NCI-H446 treated with DMSO at 0.1 percent for 48 hours (cell line): Measurements from ENCODE around the gene HSPBP1.

Source experiments
- DNase-seq: peaks from one replicate; lab custom pipeline; 2025; lab: John Stamatoyannopoulos, UW

The HSPBP1 gene

DNA sequence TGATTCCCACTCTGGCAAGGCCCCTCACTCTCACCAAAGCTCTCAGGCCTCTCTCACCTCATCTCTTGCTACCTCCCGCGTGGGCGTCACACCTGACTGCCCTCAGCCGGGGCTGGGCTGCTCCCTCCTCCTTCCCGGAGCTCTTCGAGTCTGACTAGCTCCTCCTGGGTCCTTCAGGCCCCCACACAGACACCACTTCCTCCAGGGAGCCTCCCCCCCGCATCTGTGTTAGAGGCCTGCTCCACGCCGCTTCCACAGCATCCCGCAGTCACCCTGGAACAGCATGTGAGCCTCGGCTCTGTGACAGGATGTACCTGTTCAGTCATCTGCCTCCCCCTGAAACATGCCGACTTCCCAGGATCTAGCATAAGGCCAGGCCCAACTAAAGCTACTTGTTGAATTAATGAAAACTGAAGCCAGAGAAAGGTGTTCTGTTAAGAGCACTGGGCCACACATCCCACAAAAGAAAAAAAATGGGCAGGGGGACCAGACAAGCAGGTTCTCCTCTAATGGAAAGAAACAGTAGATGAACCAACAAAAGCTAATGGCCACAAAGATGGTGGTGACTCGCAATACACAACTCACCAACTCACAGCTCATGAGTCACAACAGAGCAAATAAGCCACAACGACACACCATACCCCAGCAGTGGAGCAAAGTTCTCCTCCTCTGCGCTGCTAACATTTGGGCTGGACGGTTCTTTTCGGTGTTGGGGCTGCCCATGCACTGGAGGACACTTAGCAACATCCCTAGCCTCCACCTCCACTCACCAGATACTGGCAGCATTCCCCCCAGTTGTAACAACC, 24.1 kb downstream of the HSPBP1 start:
- no peak for DNase-seq

DNA sequence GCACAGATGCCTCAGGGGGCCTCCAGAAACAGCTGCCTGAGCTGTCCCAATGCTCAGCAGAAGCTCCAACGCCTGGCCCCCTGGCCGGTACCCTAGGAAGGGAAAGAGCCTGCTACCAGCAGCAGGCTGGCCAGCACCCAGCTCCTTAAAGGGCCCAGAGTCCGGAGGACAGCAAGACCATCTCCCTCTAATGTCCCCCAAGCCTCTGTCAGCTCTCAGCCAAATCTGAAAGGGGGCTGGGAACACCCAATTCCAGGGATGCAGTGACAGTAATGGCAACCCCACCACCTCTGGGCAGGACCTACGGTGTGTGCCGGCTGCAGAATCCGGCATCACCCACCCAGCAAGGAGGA, 25.3 kb downstream of the HSPBP1 start:
- no peak for DNase-seq

DNA sequence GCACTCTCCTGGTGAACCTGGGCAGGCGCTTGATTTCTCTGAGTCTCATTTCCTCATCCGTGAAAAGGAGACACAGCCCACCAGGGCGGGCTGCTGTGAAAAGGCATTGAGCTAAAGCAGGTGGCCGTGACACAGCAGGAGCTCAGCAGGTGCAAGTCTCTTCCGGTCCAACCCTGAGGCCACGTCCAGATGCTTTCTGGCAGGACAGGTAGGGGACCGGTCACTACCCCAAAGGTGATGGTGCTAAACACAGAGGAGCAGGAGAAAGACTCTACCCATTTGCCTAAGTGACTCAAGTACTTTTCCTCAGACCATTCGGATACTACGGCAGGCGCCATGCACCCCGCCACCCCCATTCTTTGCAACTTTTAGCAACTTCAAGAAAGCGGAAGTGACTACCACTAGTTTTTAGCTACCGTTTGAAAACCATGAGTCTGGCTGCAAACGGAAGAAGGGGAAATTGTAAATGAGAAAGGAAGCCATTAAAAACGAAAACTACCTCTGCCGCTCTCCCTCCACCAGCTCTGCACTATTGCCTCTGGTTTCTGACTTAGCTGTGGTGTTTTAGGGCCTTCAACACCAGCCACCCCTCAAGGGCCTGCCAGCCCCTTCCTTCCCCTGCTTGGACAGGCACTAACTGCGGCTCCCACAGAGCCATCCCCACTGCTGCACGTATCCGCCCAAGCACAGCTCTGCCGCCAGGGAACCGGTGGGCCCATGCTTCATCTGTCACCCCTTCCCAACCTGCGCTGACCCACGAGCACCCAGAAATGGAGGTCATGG, 25.9 kb downstream of the HSPBP1 start:
- DNase-seq: no peak

DNA sequence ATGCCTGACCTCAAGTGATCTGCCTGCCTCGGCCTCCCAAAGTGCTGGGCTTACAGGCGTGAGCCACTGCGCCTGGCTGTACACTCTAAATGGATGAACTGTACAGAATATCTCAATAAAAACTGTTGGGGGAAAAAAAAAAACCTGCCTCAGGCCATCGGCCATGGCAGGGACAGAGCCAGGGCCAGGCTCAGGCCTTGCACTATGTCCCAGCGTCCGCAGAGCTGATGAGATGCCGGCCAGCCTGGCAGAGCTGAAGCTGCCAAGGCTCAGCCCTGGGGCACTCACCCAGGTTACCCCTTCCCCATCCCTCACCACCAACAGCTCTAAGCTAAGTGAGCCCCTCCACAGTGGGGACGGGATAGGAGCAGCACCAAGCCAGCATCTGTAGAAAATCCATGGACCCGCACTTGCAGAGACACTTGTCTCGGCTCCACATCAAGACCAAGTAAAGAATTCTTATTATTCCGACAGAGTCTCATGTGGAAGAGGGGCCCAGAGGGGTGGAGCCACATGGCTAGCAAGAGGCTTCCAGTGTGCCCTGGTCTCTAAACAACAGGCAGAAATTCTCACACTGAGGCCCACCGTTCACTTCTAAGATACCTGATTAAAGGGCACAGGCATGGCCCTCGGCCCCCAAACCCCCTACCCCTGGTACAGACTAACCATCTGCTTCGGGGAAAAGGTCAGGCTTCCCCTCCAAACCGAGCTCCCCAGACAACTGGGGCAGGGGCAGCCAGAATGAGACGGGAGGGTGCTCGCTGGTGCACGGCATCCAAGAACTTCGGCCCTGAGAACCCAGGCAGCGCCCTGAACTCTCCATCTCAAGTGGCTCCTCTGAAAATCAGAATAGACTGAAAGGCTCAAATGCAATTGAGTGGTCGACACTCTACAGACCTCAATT, 26.9 kb downstream of the HSPBP1 start:
- DNase-seq: no peak

DNA sequence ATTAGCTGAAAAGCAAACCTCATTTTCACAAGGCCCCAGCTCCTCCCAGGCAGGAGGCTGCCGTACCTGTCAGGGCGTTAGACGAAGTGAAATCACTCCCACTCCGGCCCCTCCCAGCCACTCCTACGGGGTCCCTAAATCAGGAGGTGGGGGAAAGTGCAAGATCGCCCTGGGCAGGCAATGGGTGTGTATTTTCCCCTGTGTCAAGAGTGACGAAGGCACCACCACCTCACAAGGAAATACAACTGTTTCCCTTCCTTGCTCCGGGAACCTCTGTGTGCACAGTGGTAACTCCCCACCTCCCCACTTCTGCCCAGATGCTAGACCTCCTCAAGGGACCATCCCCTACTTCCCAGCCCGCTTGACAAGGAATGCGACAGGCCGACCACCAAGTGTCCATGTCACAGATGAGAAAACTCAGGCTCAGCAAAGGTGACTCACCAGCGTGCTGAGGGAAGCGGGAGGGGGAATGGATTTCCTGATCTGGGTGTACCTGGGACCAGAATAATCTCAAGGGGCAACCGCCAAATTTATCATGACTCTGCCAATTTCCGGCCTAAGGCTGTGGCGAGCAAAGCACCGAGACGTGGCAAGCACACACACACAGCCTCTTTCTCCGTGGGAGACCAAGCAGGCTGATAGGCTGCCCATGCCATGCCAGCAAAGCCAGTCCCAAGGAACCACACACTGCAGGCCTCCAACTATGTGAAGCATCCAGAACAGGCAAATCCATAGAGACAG, 28.4 kb downstream of the HSPBP1 start:
- DNase-seq: no peak

DNA sequence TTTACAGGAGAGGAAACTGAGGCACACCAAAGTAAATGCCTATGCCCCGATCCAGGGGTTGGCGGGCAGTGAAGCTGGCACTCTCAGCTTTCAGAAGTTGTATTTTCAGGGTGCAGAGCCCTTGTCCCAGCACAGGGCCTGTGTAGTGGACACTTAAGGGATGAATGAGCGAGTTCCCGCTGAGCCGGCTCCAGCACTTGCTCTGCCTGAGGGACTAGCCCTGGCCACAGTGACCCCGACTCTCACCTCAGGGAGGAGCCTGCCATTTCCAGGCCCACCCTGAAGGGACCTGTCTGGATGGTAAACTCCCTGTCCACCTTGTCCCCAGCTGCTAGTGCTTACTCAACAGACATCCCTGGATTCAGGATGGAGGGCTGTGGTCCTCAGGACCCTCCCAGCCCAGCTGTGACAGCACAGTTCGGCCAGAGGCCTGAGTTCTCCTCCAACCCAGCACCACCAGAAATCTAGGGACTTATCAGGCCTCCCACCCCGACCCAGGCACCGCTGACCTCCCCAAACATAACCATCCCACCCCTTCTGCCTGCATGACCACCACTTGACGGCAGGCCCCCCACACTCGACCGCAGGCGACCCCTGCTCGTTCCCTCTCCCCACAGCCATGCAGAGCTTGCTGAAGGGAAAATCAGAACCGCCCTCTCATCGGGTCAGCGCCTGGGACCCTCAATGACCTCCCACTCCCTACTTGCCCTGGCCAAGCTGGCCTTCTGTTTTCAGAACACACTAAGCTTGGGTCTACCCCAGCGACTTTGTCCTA, 29.5 kb downstream of the HSPBP1 start:
- no peak for DNase-seq

DNA sequence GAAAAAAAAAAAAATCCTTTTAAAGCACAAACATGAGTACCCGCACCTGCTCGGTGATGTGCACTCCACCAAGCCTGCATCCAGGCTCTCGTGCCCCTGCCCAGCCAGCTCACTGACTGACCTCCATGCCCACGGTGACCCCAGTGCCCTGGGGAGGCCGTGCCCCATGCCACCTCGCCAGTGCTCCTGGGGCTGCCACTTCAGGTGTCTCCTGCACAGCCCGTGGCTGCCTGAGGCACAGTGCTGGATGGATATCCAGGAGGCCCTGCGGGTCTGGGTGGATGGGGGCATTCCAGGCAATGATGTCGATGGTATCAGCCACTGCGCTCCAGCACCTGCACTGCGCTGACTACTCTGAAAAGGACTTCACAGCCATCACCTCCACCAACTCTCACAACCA, 30.1 kb downstream of the HSPBP1 start:
- no peak for DNase-seq

DNA sequence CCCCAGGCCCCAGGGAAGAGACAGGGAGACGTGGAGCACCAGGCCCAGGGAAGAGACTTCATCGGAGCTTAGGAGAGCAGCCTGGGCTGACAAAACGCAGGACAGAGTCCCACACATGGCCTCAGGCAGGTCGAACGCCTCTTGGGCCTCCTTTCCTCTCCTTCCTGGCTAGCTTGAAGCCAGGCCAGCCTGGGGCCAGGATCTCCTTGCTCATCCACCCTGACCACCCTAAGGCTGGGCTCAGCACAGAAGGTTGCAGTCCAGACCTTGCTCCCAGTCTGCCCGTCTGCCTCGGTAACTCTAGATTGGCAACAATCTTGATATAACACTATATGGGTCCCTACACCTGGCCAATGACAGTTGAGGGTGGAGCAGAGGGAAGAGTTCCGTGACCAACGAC, 31.2 kb downstream of the HSPBP1 start:
- DNase-seq: no peak

DNA sequence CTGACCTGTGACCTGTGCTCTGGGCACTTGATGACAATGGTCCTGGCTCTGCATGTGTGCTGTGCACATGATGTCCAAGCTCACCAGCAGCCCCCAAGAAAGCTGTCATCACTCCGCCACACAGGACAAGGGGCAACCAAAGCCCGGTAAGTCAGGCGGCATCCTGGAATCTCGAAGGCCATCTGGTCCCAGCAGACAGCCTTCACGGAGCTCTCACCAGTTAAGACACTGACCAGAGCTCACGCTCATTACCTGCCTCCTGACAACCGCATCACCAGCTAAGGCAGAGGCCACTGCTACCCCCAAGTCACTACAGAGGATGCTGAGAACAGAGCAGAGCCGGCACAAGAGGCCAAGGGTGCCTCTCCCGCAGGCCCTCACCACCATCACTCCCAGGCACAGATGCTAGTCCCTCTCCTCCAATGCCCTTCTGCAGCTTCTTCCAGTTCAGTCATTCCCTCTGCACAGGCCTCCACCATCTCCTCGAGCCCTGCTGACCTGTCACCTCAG, 31.7 kb downstream of the HSPBP1 start:
- no peak for DNase-seq

DNA sequence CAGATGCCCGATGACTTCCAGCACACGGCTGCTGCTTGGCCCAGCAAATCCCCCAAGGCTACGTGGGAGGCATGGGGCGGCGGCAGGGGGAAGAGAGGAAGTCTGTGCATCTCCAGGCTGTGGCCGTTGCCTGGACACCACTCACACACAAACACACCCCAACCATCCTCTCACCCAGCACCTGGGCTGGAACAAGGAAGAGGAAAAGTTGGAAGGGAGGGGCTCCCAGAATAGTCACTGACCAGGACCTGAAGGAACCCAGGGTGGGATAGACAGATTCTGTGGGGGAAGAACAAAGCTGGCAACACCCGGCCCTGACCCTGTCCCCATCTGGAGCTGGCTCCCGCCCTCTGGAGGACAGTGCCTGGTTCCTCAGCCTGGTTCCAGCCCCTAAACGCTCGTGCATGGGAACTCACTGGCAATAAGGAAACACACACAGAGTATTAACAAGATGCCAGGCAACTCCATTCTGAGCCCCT, 32.2 kb downstream of the HSPBP1 start:
- no peak for DNase-seq

DNA sequence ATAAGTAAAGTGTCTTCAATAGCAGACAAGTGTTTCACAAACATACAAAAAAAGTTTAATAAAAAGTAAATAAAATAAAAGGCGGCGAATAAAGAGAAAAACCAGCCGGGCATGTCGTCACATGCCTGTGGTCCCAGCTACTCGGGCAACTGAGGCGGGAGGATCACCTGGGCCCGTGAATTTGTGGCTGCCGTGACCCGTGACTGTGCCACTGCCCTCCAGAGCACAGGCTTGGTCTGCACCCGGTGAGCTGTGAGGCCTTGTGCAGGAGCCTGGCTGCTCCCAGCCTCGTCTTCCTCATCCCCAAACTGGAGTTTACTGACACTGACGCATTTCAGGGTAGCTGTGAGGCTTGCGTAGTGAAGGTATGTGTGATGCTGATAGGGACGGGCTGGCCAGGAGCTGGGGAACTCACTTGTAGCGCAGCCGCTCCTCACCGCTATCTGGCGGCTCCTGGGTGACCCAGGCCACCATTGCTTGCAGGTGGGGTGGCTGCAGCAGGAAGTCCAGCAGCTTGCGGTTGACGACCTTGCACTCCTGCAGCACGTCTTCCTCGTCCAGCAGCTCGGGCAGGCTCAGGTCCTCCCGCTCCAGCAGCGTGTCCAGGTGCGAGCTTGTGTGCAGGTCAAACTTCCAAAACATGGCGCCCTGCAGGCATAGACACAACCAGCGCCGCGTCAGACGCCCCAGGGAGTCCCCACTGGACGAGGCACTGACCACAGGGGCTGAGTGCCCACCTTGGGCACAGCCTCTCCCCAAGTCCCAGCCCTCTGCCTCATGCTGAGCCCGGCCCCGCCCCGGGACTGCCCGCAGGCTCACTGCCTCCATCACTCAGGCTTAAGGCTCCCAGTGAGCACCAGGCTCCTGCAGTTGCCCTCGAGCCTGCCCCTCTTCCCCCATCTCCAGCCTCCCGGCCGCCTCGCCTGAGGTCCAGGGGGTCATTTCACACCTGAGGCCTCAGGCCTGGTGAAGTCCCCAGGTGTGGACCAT, 33.2 kb downstream of the HSPBP1 start:
- DNase-seq: no peak

DNA sequence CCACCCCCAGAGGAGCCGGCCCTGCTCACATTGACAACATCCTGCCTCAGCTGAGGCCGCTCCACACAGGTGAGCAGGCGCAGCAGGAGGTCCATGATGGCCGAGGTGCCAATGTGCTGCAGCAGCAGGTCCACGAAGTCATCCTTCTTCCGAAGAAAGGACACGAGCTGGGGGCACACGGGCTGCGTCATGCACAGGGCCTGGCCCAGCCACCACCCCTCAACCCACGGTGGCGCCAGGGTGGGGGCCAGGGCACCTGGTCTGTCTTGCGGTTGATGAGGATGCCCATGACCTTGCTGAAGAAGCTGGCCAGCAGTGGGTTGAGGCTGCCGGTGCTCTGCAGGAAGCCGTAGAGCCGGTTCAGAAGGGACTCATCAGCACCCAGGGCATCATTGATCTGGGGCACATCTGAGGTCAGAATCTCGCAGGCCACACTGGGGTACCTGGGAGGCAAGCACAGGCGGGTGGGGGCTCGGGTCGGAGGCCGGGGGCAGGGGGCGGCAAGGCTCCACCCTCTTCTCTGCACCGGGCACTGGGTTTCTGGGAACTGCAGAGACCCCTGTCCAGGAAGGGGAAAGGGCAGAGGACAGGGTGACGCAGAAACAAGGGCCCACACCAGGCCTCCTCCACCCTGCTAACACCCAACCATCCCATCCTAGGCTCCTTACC, 34.5 kb downstream of the HSPBP1 start:
- no peak for DNase-seq

DNA sequence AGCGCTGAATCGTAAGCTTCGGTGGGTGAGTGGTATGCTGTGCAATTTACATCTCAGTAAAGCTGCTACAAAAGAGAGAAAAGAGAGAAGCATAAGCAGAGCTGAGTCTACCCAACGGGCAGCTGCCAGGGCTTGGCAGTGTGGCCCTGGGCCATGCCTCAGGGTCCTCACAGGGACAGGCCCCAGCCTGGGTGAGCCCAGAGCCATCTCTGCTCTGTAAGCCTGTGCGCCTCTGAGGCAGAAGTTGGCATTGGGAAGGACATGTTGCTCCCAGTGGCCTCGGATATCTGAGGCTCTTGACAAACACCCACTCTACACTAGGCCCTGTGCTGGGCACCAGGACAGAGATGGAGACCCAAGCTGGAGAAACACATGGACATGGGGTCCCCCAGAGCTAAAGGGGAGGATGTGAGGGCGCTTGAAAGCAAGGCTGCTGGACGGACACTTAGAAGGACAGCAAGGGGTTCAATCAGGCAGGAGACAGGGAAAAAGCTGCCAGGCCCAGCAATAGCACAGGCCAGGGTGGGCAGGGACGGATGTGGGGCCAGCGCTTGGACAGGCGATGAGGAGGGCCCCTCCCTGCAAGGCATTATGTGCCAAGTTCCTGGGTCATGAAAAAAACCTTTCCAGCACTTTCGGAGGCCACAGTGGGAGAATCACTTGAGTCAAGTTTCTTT, 35.8 kb downstream of the HSPBP1 start:
- no peak for DNase-seq

DNA sequence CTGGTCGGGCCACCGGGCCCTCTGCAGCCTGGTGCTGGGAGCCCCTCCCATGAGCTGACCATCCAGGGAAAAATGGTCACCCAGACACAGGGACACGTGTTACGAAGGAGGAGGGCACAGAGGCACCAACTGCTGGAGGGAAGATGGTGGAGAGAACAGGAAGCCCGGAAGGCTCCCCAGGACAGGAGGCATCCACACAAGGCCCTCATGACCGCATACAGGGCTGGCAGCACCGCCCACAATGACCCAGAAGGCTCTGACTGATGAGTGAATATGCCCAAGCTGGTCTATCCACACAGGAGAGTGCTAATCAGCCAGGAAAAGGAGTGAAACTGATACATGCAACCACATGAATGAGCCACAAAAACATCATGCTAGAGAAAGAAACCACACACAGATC, 37.4 kb downstream of the HSPBP1 start:
- no peak for DNase-seq

DNA sequence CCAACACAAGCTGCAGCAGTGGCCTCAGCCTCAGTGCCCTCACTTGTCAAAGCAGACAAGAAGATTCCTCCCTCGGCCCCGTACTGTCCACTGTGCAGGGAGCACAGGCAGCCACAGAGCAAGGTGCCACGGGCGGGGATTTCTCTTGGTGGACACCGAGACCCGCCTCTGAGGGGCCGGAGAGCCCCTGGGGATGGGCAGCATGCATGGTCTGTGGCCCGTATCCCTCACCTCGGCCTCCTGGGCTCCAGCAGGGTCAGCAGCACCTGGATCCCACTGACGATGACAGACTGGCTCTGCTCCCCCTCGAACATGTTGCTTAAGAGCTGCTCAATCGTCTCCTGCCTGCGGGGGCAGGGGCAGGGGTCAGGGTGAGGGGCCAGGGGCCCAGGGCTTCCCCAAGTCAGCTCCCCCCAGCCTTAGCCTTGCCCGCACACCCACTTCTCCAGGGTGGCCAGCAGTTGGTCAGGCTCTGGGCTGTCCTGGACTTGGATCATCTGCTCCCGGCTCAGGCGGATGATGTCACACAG, 37.9 kb downstream of the HSPBP1 start:
- no peak for DNase-seq

DNA sequence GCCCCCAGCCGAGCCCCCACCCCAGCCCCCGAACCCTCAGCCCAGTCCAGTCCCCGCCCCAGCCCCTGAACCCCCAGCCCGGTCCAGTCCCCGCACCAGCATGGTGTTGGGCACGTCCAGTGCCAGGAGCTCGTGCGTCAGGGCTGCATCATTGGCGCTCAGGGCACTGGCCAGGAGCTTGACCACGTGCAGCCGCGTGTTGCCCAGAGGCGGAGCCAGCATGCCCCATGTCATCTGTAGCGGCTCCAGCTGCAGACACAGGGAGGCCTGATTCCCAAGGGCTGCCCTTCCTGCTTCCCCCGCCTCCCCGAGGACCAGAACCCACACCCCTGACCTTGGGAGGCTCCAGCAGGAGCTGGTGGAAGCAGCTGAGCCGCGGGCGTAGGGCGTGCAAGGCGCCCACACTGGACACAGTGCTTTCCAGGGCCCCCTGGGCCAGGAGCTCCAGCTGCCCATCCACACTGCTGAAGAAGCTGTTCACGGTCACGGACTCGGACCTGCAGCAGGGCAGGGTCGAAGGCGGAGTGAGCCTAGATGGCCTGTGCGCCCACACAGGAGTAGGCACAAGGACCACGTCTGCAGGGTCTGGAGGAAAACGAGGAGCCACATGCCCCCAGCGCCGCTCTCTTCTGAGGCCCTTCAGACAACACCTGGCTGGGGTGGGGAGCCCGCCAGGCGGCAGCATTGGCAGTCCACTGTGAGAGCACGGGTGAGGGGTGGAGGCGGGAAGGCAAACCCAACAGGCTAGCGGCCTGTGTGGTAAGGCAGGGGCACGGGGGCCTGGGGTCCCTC, 38.6 kb downstream of the HSPBP1 start:
- DNase-seq: no peak

DNA sequence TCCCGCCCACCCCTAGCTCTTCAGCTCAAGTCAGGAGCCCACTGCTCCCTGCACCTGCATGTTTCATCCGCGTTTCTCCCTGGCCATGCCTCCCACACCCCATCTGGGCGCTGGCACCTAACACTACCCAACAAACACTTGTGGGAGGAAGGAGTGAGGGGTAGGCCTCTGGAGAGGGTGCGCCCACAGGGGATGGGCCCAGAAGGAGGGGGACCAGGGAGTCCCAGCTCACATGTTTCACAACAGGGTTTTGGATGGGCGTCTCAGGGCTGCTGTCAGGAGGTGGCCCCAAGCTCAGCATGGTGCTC, 39.2 kb downstream of the HSPBP1 start:
- no peak for DNase-seq
